HG03342 (cell line): ENCODE measurements around the gene FBXO31.
"Not testable (repeated sequence)": the region's sequence is repeated elsewhere in the genome, so short reads cannot be mapped to it uniquely, and the experiment has no call there.

Experiments
- ATAC-seq: cut with Tn5 transposase; IDR thresholded peaks from one replicate; pipeline ENCODE4 v1.9.1; 2021; ENCODE audit warnings: mild to moderate bottlenecking, moderate library complexity; ENCODE audit not compliant: unreplicated experiment

The FBXO31 gene

DNA sequence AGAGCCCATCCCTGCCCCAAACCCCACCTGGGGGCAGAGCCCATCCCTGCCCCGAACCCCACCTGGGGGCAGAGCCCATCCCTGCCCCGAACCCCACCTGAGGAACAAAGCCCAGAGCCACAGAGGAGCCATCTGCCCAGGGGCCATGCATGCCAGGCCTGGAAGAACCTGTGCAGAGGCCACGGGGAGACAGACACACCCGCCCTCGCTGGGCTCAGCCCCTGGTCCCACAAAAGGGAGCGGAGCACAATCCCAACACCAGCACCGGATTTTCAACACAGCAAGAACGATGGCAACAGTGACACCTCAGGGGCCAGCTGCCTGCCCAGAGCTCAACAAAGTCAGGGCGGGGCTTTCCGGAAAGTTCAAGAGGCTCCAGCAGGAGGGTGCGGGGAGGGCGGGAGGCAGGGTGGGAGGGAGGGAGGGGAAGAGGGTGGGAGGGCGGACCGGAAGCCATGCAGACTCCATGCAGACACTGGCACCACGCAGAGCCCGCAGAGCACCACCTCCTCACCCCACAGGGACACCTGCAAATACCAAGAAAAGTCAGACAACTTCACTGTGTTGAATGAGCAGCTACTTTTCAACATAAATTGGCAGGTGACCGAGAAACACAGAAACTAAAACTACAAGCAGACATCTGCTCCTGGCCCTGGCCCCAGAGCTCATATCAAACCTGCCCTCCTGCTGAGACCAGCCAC is 38.5 kb downstream of the FBXO31 start:
- ATAC-seq, result no peak

DNA sequence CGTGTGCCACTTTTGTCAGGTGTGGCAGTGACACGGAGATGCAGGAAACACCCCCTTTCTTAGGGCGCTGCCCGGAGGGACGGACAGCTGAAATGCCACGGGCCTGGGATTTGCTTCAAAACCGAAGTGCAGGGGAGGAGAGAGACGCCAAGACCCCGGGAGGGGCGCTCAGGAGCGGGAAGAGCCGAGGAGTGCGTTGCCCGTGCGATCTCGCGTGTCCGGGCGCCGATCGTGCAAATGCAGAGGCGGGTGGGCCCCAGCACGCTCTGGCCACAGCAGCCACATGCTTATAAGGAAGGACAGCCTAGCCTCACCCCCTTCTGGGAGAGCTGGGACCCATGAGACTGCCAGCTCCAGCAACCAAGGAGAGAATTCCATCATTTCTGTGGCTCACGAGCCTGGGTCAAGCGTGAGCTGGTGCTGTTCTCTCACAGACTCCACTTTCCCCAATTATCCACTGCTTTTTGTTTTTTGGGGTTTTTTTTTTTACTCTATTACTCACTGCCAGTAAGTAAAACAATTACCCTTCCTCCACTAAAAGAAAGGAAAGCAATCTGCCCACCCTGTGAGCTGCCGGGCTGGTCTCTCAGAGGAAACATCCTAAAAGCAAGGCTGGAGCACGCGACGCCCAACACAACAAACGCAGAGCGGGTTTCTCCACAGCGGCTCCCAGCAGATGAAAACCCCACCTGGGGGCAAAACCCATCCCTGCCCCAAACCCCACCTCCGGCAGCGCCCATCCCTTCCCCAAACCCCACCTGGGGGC is 39.2 kb downstream of the FBXO31 start:
- ATAC-seq, result no peak

DNA sequence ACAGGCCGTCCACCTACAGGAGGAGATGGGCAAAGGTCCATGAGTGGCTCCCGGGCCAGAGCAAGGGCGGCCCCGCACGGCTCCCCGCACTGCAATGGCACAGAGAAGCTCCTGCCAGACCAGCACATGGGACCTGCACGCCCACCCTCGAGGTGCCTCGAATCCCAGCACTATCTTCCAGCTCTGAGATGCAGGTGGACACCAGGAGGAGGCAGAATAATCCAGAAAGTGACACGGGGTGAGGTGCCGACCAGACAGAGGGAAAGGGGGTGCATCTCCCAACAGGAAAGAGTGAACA is 39.9 kb downstream of the FBXO31 start:
- ATAC-seq, result no peak

DNA sequence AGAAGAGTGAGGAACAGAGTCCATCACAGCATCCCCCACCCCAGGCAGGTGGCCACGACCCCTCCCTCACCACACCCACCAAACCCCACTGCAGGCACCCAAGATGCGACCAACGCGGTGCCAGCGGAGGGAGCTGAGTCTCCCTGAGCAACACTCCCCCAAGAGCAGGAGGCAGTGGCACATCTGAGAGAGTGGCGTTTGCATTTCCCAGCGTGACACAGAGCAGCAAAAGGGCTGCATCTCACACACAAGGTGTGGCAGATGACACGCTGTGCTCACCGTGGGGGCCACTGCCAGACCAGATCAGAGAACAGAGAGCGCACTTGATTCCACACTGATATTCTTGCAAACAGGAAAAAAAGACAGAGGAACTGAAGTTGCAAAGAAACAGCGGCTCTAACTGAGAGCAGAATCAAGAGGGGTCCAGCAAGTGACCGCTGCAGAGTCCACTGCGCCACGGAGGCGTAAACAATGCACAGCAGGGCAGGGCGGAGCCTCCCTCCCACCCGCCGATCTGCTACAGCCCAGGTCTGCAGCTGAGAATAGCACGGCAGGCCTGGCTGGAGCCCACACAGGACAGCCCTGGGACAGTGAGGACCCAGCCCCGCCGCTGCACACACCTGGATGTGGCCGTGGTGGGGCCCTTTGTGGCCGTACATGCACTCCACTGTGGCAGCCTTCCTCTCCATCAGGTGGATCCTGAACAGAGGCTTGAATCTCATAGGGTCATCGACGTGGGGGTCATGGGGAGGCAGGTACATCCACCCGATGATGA is 40.4 kb downstream of the FBXO31 start:
- no peak for ATAC-seq

DNA sequence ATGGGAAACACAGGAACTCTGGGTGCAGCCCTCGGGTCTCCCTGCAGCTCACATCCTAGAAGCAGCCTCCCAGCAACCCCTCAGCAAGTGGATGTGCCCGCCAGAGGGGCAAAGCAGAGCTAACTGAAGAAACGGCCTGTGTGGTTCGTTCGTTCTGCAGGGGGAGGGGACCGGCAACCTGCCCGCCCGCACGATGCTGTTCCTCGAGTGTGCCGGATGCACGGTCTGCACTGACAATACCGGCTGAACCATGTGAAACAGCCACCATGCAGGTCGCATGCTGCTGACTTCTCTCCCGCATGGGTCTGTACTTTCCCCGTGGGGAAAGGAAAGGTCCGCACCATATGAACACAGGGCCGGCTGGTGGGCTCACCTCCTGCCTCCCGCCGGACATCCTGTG is 41.1 kb downstream of the FBXO31 start:
- ATAC-seq, result no peak

DNA sequence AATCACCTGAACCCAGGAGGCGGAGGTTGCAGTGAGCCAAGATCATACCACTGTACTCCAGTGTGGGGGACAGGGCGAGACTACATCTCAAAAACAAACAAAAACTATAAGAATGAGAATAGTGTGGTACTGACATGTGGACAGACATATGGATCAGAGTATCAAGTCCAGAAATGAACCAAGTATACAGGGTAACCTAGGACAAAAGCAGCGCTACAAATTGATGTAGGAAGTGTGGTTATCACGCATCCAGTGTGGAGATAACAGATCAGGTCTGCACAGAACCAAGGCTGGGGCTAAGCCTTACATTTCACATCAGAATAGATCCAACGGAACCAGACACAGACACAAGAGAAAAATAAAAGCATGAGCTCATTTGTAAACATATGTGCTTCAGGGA is 43.4 kb downstream of the FBXO31 start:
- ATAC-seq, result no peak

DNA sequence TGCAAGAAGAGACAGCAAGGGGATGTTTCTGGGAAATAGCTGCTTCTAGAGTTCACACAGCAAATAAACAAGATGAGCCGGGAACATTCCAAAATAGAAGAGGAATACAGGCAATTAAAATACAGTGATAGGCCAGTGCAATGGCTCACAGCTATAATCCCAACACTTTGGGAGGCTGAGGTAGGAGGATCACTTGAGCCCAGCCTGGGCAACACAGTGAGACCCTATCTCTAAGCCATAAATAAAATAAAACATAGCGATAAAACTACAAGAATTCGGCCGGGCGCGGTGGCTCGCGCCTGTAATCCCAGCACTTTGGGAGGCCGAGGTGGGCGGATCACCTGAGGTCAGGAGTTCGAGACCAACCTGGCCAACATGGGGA is 43.9 kb downstream of the FBXO31 start:
- not testable (repeated sequence) for ATAC-seq

DNA sequence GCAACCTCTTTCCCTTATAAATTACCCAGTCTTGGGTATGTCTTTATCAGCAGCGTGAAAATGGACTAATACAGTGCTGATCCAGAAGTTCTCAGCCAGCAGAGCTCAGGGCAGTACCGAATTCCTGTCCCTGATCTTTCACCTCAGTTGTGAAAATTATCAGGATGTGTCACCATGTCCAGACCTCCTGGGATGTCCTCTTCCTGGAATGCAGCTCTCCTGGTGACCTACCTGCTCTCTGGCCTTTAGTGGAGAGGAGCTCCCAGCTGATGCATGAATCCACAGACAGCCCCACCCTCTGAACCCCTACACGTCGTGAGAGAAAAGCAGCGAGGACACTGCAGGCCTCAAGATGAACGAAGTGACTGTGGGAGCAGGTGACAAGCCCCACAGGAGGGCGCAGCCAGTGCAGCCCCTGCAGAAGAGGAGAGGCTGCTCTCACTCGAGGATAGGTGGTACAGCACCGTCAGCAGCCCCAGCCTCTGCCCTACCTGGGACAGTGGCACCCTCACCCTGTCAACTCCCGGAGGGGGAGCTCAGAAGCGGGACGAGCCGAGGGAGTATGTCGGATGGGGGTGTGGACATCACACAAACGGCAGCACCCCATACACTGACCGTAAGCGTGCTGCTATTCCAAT is 44.4 kb downstream of the FBXO31 start:
- ATAC-seq, result no peak

DNA sequence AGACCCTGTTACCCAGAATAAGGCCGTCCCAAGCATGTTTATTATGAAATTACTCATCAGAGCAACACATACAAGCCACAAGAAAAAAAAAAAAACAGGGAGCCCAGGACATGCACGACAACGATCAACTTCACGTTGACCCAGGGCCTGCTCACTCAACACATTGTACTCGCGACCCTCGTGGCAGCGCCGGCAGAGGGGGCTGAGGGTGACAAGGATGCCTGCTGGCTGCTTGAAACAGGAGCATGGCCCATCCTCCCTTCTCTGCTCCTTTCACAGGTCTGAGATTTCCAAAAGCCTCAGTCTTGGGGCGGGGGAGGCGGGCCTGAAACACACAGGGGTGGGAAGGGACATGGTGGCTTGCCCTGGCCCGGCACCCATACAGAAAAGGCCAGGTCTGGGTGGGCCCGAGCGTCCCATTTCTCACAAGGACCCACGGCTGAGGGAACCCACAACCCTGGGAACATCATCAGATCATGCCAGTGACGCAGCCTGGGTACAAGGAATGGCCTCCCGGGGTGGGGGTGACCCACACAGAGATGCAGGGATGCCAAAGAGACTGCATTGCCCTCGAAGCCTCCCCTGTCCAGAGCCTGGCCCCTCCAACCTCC is 45.3 kb downstream of the FBXO31 start:
- ATAC-seq, result no peak

DNA sequence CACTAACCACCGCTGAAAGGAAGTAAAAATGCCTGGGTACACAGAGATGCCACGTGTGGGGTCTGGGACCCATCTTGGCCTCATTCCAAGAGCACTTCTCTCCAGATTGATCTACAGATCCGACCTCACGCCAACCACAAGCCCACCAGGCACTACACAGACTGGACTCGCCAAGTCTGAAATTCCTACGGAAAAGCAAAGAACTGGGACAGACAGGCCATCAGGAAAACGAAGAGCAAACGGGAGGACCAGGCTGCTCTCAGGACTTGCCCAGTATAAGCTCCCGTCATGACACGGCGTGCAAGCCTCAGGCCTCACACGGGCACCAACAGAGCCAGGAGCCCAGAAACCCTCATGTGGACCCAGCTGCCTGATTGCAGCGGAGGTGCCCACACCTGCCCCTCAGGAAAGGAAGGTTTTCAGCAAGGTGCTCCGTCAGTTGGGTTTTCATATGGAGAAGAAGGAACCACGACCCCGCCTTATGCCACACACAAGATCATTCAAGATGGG is 46.3 kb downstream of the FBXO31 start:
- no peak for ATAC-seq

DNA sequence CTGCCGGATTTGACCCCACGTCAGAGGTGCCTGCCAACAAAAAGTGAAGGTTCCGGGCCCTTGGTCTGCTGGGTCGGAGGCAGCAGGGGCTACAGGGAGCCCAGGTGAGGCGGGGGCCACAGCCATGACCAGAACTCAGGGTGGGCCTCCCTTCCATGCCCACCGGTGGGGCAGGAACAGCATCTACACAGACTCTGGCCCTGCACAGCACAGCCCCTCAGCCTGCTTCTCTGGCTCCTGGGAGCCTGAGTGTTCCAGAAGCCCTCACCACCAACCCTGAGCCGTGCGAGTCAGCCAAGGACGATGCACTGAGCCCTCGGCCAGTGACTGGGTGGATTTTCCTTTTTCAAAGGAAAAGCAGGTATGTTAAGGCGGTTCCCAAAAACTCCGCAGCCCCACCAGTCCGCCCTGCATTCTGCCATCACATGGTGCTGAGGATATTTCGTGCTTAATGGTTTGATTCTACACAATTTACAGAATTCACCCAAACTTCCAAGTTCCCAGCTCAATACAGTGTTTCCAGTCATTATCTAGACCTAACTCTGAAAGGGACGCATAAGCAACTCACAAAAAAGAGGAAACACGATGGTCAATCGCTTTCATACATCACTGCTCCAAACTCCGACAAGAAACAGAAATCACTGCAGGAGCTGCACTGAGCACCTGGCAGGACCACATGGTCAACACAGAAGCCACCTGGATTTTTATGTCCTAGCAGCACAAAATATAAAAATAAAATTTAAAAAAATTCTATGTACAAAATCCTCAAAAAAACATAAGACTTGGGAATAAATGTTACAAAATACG is 46.9 kb downstream of the FBXO31 start:
- ATAC-seq, result no peak

DNA sequence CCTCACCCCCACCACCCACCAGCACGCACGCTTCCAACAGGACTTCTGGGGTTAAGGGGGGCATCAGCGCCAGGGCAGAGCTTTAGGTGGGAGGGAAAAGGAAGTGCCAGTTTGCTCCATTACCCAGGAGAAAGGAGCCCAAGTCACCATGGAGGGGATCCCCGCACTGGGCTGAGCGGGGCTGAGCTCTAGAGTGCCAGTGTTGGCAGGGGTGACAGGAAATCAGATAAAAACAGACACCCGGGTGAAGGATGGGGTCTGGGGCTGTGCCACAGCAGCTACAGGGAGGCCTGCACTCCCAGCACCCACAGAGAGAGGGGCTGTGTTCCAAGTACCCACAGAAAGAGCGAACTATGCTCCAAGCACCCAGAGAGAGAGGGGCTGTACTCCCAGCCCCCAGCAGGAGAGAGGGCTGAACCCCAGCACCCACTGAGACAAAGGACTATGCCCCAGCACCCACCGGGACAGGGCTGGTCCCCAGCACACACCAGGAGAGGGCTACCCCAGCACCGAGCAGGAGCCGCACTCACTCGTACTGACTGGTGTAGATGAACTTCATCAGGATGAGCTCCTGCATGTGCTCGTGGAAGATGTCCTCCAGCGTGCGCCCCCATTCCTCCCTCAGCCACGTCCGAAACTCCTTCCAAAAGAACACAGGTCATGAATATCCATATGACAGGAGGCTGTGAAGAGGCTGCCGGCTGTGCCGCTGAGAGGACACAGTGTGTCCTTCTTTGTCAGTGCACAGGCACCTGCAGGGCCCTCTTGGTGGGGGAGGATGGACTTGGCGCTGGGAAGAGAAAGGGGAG is 47.7 kb downstream of the FBXO31 start:
- ATAC-seq, result no peak

DNA sequence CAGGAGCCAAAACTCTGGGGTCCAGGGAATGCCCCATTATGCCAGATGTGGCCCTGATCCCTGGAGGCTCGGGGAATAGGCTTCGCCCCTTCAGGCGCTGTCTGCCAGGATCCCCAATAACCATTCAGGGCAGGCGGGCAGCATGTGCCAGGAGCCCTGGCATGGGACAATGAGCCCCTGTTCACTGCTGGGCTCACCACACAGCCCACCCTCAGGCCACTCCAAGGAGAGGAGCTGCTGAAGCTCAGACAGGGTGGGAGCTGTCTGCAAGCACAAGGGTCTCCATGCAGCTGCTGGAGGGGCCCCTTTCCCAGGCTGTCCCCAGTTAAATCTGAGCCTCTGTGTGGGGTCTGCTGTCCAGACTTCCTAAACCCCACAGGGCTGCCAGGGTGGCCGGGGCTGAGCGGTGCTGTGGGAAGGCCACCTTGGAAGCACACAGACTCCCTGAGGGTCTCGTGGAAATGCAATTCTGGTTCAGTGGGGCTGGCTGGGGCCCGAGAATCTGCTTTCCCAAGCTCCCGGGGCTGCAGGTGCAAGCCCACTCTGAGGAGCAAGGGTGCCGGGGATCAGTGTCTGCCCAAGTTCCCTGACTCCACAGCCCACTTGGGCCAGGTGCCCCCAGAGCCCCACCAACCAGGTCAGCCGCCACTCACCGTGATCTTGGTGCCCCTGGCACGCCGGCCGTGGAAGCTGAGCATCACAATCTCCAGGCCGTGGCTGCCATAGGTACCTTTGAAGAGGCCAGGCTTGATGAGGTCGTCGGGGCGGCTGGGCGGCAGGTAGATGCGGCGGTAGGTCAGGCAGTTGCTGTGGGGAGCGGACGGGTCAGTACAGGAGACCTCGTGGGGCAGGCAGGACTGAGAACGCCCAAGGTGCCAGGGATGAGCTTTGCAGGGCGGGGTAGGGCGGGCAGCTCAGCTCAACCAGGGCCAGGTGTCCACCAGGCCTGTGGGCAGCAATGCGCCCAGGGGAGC is 48.6 kb downstream of the FBXO31 start:
- ATAC-seq, result no peak

DNA sequence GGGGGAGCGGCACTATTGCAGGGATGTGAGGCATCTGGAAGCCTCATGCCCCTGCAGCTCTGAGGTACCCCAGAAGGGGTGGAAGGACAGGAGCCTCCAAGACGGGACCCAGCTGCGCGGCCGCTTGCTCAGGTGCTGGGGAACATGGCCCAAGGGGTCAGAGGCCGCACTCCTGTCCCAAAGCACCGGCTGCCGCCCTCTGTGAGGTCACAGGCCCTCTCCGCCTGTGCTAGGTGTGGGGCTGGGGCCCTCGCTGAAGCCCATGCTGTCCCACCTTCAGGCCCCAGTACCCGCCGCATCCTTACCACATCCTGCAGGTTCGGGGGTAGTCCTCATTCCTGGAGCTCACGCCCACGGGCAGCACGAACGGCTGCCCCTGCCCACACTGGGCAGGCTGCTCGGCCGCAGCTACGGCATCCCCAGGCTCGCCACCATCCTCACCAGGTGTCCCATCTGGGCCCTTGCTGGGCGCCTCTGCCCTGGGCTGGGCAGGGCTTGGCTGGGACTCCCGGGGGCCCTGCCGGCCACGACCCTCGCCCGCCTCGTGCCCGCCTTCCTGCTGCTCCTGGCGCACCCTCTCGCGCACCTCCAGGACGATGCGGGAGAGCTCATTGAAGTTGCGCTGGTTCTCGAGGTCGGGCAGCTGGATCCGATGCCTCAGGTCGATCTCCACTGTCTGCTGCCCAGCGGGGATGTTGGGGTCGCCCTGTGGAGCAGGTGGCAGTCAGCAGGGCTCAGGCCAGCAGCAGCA is 49.8 kb downstream of the FBXO31 start:
- ATAC-seq, result no peak

DNA sequence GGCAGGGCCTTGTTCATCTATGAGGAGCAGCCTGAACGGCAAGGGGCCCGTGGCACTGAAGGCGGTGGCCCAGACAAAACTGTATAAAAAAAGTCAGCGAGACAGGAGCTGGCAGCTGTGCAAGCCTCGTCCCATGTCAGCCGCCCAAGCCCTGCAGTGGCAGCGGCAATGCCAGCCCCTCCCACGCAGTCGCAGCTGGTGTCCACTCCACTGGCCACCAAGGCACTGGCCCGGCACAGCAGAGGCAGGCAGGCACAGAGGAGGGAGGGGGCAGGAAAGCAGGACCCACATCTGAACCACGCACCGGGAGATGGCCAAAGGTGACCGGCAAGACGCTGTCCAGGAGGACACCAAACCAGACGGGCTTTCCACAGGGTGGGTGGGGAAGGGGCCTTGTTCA is 50.5 kb downstream of the FBXO31 start:
- no peak for ATAC-seq

DNA sequence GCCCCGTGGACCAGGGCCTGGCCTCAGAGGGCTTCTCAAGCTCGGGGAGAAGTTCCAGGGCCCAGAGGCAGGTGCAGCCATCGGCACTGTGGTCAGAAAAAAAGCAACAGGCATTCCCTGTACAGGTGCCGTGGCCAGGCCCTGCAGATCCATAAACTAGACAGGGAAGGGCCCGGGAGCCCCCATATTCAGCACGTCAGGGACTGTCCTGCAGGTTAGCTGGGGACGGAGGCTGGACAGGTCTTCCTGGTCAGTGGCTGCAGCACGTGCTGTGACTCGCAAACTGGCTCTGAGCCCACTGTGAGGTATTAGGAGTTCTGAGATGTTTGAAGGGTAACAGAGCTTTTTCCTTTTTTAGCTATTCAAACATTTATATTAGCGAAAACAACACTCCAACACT is 51.4 kb downstream of the FBXO31 start:
- no peak for ATAC-seq

DNA sequence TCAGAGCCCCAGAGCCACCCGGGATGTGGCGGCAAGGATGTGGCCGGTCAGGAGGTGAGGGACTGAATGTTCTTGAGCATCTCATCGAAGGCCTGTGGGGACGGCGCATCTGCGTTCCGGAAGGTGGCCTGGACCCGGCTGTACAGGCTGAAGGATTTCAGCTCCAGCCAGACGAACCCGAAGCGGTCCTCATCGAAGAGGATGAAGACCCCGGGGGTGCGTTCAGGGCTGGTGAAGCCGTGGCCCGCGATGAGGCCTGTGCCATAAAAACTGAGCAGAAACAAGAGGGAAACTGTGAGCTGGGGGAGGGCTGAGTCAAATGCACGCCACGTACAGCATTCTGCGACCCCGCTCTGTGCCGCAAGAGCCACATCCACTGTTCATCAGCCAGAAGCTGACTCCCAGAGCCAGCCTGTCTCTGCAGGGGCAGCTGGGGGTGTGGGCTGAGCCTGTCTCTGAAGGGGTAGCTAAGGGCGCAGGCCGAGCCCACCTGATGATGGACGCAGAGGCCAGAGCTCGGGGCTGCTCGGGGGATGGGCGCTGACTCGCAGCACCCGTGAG is 52.3 kb downstream of the FBXO31 start:
- ATAC-seq, result no peak
